Stimulated activated CD4-positive, alpha-beta T cell treated with anti-CD3 and anti-CD28 coated beads, TNF-alpha, amount 100 ng/mL, for 24 hours (primary cell): ENCODE data around the gene MBTPS1.
A peak's percentile ranks its signal among the peaks of the same experiment; 100 is the strongest.

ENCODE experiments used
- DNase-seq, 3 experiments: peaks; one replicate each; pipeline ENCODE4 v3.0.0-alpha.2; 2020; ENCODE audit warnings: low read depth in 3 of 3

MBTPS1 gene

DNA sequence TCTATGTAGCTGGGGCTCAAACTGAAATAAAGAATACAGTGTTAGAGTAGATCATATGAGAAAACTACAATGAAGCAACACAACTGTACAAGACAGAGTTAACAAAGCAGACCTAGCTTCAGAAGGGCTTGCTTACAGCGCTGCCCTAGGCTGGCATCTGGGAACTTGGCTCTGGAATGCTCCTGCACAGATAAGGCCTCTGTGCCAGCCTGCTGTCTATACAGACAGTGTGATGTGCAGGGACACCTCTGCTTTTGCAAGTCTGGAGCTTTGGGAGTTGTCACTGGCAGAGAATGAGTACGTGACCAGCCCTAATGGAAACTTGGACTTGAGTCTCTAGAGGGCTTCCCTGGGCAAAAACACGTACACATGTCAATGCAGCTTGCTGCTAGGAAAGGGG, 42.0 kb downstream of the MBTPS1 start:
- no peak for DNase-seq

DNA sequence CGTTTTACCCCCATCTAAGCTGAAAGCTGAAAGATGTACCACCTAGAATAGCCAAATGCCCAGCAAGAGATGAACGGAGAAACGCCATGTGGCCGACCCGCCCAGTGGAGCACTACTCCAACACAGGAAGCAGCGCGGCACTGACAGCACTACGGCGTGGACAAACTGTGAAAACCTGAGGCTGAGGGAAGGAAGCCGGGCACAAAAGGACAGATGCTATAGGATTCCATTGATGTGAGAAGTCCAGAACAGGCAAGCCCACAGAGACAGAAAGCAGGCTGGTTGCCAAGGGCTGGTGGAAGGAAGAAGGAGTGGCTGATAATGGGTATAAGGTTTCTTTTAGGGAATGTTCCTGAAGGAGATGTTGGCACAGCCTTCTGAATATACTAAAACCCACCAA, 44.7 kb downstream of the MBTPS1 start:
- no peak for DNase-seq

DNA sequence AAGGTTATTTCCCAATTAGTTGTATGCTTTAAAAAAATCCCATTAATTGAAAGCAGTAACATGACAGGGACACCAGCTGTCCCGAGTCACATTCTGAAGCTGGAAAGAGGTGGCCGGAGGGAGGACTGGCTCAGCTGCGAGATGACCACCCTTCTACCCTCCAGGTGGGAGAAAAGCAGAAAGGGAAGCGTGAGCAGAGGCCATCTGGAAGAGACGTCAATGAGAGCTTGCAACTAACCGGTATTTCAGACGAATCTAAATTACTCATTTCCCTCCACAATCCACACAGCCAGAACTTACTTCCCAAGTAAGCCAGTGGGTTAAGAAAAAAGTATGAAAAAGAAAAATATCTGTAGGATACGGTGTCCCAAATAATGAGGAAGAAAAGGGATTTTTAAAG, 45.6 kb downstream of the MBTPS1 start:
- no peak for DNase-seq

DNA sequence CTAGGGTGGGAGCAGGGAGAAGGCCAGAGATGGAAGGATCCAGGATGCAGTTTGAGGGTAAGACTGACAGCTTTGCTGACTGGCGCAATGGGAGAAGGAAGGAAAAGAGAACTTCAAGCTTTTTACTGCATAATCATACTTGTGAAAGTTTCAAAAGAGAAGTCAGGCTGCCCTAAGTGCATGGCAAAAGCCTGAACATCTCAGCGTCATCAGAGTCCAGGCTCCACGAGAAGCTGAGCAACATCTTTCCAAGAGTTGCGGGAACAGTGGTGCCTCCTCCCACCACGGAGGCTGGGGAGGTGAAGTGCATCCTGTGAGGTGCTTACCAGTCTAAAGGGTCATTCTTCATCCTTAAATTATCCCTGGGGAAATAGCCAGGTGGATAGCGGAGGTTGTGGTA, 47.2 kb downstream of the MBTPS1 start:
- no peak for DNase-seq

DNA sequence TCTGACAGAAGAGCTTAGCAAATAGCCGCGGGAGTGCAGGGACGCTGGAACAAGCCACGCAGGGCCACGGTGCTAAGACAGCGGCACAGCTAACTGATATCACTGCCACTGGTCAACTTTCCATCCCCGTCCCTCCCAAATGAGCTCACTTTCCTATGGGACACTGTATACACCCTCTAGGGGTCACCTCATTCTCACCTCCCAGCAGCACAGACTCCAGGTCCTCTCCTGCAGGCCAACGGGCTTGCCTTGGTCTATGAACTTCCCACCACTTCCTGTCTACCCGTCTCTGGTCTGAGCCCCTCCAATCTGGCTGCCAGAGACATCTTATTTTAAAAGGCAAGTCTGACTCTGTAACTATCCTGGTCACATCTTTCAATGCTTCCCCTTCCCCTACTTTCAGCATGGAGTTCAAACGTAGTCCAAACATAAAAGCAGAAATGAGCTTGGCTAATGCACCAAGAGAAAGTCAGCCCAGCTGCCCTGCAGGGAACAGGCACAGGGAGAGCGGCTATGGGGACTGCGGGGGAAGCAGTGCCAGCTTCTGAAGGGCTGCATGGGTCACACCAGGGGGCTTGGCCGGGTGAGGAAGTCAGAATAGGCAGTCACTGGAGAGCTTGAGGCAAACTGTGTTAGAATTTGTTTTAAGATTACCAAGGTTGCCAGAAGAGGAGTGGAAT, 47.8 kb downstream of the MBTPS1 start:
- DNase-seq = no peak

DNA sequence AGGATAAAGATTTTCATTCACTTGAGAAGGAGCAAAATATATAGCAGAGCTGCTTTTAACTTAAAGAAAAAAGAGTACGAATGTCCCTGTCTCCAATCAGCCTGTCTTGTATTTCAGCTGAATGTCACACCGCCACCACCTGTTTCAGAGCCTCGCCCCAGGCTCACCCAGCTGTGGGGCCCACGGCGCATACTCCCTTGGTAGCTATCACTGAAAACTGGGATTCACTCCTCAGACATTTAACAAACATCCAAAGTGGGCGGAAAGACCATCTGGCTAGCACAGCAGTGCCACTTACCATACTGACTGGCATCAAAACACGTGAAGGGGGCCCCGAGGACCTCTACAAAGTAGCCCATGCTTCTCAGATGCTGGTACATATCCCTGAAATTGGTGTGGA, 48.7 kb downstream of the MBTPS1 start:
- no peak for DNase-seq

DNA sequence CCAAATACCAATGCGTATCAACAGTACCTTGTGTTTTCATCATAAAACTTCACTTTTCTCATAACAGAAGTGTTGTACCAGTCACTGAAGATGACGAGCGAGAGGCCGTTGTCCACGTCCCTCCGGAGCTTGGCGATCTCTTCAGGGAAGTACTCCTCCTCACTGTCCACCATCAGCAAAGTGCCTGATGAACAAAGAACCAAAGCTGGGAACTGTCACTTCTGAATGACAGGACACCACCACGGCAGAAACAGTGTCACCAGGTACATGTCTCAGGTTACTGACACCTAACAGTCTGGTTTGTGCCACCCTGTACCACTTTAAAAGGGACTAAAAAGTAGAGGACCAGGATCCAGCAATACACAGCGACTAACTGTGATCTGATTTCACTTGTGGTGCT, 49.1 kb downstream of the MBTPS1 start:
- DNase-seq = no peak

DNA sequence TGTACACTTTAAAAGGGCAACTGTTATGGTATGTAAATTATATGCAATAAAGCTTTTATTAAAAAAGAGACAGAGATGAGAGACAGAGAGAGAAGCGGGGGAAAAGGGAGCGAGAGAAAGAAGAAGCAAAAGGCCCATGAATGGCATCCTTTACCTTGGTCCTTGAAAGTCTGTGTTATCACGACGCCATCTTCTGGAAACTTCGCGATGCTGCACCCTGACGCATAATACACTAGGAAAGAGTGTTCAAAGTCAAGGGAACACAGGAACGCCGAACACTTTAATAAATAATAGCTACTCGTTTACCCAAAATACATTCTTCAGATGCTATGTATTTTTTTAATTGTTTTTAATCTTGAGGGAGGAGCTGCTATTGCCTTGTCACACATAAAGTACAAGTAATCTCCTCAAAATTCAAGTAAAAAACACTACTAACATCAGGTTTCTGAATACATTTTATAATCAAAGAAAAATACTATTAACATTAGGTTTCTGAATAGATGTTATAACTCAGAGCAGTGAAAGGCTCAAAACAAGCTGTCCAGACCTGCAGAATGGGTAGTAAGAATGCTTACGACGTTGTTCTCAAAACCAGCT, 51.1 kb downstream of the MBTPS1 start:
- DNase-seq = peak in 1 of 3 experiments; percentile 20

DNA sequence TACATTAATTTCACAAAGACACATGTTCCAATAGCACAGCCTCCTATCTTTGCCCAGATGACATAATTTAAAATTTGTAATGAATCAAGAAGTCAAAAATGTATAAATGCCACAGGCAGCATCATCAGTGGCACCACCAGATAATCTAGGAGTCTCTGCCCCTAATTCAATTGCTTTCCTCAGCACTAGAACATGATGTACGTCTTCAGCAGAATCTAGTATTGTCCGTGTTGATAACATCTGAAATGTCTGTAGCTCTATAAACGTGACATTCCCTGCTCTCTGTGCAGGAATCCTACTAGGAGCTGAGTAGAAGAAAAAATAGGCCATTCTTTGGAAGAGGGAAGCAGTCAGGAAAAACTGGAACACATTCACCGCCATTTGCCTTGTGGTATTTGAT, 52.8 kb downstream of the MBTPS1 start:
- DNase-seq = no peak

DNA sequence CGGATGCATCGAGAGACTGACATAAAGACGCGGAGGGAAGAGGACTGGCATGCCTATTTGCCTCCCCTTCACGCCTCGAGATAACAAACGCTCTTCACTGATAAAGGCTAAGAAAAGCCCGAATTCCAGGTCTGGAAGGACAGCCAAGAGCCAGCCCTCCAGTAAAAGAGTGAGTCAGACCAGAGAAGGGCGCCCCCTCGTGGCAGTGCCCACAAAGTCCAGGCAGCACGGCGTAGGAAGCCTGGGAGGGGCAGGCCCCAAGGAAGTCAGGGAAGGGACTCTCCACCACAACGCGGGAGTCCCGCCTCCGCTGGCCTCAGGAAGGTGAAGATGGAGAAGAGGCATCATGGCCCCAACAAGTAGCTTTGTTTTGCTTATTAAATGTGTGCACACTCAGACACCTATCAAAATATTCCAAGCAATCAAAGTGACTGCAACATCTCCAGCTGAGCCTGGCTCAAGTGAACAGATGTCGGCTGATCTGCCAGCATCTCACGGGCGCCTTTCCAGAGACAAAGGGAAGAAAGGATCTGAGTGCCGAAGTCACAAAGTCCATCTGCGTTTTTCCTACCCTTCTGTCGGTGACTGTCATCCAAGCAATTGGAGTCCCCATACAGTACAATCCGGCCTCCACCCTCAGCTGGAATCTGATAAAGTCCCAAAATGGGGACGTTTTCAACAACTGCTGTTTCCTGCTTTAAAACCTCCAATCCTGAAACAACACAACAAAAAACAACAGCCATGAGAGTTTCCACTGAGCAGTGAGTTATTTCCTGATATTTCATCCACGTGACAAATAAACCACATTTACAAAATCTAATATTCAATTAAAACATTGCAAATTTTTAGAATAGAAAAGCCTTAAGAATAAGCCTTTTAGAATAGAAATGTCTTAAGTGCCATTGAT, 53.8 kb downstream of the MBTPS1 start:
- DNase-seq = peak; percentile 43 to 69 (median 50)

DNA sequence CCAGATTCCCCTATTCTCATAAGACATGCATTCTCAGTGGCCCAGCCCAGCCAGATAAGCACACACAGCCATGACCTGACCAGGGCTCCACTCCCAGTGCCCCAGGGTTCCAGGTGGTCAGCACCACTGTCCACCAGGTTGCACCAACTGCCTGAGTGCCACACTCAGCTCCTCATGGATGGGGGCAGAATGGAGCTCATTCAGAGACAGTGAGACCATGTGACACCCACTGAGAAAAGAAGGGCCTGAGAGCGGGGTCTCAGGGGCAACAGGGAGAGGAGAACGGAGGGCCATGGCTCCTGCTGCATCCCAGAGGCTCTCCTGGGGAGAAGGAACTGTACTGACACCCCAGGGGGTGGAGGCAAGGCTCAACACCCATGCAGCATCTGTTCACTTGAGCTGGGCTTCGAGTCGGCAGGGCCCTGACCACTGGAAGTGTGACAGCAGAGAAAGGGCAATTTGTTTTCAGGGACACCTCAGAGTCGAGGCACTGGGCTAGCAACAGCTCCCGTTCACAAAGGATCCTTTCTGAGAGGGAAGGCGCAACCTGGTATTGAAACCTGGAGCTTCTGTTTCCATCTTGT, 55.4 kb downstream of the MBTPS1 start:
- no peak for DNase-seq

DNA sequence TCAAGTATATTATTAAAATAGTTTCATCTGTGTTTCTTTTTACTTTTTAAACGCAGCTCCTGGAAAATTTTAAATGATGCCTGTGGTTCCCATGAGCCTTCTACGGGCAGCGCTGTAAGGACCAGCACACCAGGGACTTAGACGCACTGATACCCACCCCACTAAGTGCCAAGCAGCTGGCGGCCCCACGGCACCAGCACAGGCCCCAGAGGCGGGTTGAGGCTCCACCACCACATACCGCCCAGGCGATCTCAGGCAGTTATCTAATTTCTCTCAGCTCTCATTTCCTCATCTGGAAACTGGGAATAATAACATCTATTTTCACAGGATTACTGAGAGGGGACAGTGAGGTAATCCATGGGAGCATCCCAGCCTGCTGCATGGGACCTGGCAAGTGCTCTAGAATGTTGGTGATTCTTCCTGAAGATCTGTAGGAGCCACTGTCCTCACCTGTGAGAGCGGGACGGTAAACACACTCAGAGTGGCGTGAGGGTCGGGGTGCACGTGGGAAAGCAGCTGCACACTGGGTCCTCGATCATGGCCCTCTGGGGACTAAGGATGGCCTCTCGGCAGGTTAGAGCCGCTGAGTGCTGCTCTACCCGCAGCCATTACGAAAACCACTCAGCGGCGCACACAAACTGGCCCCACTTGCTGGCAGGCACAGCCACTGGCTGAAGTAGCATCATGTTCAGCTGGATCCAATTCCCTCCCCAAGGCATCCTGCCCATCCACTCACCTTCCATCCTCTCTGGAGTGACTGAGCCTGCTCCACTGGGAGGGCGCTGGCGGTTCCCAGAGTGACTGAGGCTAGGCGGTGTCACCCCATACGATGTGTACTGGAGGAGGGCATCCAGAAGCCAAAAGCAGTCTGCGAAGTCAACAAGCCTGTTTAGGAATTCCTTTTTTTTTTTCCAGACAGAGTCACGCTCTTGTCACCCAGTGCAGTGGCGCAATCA, 56.5 kb downstream of the MBTPS1 start:
- no peak for DNase-seq

DNA sequence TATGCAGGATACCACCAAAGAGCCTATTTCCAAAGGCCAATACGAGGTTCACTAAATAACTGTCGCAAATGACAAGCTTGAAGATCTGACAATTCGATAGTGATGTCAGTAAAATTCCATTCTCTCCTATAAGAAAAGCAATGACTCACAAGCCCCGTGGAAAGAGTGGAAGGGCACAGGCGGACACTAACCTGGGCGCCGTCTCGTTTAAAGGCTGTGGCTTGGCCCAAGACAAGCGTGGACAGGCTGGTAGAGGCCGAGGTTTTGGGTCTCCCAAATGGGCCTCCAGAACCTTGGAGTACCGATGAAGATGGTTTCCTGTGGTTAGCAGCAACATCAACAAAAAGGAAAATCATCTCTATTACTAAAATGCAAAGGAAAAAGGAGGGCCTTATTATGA, 57.6 kb downstream of the MBTPS1 start:
- DNase-seq = no peak

DNA sequence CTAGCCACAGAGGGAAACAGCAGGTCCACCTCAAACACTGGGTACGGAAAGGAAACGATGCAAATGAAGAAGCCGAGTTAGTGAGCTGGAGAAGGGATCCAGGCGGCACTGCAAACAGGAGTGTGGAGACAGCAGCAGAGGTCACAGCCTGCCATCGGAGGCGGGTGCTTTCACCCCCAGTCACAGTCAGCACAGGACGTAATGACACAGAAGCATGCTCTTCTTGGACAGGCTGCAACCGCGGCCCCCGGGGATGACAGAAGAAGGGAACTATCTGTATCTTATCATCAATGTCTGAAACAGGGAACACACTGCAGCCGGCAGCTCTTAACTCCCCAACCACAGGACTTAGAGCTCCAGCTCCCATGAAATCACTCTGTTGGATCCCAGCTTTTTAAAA, 58.1 kb downstream of the MBTPS1 start:
- DNase-seq = no peak

DNA sequence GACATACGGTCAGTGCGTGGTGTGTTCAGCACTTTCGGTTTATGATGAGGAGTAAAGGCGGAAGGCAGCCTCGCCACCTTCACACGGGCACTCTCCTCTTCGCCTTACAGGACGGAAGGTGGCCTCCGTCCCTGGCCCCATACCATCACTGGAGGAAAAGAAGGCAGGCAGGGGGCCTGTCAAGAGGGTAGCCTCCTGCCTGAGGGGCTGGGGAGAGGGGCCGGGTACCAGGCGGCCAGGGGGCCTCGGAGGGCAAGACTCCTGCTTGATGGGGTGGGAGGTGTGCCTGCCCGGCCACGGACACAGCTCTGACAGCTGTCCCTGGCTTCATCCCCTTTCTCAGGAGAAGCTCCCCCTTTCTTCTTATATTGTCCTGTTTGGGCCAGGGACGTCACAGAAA, 58.5 kb downstream of the MBTPS1 start:
- DNase-seq = no peak

DNA sequence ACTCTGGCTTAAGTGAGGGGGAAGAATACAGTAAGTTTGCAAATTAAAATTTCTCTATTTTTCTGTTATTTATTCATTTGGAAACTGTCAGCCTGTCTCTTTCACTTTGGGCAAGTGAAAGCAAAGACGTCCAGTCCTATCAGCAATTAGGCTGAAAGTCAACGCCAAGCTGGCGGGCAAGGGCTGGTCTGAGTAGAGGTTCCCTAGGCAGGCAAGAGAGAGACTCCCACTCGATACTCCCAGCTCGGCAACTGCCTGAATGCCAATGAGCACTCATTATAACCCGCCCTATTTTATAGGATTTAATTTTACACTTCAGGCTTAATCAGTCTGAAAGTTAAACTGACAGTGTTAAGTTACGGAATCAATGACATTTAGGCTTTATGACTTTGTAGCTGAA, 59.8 kb downstream of the MBTPS1 start:
- DNase-seq = no peak

DNA sequence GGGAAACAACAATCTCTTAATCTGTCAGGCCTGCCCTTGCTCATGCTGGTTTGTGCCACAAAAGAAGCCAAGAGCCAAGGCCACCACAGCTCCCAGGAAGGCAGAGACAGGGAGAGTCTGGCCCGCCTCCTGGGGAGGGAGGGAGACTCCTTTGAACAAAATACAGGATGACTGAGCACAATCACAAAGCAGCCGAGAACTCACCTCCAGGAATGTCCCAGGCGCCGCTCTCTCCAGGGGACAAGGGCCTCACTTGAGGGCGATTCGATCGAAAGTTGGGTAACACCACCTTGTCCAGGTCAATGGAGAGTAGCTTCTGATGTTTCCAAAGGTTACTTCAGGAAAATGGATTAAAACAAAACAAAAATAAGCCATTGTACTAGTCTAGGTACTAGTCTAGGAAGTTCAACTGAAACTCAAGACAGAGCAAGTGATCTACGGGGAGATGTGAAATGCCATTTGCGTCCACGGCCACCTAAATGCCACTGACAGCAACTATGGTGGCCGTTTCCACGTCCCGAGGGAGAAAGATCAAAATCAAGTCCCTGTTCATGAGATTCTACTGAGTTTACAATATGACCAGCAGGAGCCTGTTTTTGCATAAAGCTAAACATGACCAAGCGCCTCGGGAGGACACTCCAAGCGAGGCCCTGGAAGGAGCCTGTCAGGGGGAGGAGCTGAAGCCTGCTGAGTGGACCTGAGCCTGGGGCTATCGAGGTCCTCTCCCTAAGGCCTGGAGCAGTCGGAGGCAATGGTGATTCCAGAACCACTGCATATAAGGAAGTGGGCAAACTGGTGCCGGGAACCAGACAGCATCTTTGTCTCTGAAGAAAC, 60.7 kb downstream of the MBTPS1 start:
- no peak for DNase-seq

DNA sequence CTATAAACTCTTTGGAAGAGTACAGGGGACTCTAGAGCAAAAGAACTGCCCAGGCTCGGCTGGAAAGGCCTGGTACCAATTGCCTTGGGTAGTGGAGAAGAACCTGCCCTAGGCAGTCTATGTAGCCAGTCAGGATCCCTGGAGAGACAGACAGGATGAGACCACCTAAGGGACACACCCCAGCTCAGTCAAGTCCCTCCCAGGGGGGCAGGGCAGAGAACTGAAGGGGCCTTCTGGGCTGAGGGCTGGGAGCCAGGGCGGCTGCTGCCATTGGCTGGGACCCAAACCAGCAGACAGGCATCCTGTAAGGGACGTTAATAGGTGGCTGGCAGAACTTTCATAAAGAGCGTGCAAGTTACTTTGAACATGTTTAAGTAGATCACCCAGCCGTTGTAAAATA, 61.4 kb downstream of the MBTPS1 start:
- DNase-seq = no peak

DNA sequence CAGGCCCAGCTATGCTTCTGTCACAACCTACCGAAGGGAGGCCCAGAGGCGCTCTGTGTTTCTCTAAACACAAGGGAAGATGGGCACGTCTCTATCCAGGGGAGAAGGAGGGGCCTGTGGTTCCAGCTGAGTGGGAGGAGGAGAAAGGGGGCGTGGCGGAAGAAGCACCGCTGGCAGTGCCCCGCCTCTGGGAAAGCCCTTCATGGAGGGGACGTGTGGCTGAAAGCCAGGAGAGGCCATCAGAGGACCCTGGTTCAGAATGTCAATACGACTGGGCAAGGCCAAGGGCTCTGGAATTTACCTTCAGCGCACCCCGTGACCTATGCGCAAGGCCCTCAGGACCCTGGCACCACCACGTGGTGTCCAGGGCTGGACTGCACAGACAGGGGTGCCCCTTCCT, 61.8 kb downstream of the MBTPS1 start:
- DNase-seq = no peak

DNA sequence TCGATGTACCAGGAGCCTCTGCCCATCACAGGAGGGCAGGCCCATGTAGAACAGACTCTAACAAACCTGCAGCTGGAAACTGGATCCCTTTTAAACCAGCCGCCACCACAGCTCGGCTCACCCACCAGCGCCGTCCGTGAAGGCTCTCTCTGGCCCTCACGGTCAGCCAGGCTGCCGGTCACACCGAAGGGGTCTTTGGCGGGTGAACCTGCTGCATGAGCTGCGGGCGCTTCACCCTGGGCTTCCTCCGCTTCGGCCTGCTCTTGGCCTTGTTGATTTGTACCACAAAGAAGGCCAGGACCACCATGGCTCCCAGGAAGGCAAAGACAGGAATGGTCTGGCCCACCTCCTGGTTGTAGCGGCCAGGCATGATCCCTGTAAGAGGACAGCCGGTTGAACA, 62.5 kb downstream of the MBTPS1 start:
- no peak for DNase-seq

DNA sequence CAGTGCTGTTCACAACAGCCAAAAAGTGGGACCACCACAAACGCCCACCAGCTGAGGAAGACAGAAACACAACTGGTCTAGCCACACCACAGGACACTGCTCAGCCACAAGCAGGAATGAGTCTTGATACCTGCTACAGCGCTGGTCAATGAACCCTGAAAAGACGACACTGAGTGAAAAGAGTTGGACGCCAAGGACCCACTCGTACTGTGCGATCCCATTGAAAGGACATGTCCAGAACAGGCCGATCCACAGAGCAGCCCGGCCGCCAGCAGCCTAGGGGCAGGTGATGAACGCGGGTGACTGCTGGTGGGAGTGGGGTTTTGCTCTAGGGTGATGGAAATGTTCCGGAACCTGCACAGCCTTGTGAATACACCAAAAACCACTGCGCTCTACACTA, 63.5 kb downstream of the MBTPS1 start:
- DNase-seq = no peak
